Activated CD4-positive, alpha-beta T cell treated with anti-CD3 and anti-CD28 coated beads for 24 hours (primary cell): ENCODE measurements around the gene PRSS50.
"Not testable (repeated sequence)": the region's sequence is repeated elsewhere in the genome, so short reads cannot be mapped to it uniquely, and the experiment has no call there.

Experiments
- DNase-seq, 2 donors: peaks; one replicate each; pipeline ENCODE4 v3.0.0-alpha.2; 2020; ENCODE audit warnings: low read depth in 2 of 2

The PRSS50 gene

DNA sequence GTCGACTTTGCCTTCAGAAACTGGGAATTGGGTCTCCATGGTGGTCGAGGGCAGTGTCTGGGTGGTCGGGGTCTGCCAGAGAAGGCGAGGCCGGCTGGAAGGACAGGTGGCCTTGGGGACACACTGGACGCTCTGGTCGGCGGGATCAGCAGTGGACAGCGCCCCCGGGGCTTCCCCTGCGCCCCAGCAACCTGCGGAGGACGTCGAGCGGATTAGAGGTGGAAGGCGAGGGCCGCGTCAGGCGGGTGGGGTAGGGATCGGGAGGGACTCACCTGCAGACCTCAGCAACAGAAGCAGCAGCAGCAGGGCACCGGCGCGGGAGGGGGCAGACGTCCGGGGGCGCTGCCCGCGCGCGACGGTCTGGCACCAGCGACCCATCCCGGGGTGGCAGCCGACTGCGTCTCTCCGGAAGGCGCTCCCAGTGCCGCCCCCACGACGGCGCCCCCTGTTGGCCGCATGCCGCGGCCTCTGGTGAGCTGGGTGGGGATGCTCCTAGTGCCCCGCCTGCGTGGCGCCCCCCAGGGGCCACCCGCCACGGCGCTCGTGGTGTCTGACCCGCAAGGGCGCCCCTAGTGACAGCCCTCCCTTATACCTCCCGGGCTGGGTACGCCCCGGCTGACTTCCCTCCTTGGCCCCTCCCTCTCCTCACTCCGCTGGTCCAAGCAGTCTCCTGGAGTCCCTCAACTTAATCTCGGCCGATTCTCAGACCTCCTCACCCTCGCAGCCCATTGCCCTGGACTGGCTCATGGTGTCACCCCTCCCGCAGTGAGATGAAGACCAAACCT lies at the start of gene PRSS50:
Gene PRSS50 (minus strand): TSS at position 423 of the 785 bp plus-strand sequence. CDS start 45 bp downstream, at position 378.
- no peak for DNase-seq

- DNase-seq: no peak
These were observed 46.5 kb upstream of the PRSS50 start for GRCh38 chr3:46764206-46764605.

DNA sequence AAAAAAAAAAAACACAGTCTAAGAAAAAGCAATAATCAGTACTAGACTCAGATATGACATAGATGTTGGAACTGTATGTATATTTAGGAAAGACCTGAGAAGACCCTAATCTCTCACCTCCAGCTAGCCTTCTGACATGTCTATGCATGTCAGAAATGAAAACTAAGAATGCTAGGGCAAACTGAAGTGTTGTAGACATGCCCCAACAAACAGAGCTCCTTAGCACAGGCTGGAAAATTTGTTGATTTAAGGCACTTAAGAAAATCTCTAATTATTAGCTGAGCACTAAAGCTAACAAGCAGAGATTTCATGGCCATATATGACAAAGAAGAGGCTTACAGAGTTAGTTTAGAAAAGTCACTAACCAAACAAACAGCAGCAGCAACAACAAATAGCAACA lies 45.5 kb upstream of the PRSS50 start:
- DNase-seq: no peak

- no peak for DNase-seq
These were observed 41.8 kb upstream of the PRSS50 start for GRCh38 chr3:46759239-46760167.

DNA sequence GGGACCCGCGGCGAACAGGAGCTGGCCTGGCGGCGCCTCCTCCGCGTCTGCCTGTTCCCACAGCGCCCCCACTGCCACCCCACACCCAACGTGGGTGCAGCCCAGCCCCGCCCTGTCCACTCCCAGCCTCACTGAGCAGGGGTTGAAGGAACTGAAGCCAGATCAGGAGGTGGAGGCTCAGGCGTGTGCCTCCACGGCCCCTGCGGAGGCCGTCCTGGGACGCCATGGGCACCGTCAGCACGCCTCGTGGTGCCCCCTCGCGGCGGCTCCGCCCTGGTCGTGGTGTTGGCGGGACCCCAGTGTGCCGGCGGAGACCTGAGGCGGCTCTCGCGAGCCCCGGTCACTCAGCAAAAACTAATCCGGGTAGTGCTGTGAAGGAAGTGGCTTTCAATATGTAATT lies 39.0 kb upstream of the PRSS50 start:
- no peak for DNase-seq

DNA sequence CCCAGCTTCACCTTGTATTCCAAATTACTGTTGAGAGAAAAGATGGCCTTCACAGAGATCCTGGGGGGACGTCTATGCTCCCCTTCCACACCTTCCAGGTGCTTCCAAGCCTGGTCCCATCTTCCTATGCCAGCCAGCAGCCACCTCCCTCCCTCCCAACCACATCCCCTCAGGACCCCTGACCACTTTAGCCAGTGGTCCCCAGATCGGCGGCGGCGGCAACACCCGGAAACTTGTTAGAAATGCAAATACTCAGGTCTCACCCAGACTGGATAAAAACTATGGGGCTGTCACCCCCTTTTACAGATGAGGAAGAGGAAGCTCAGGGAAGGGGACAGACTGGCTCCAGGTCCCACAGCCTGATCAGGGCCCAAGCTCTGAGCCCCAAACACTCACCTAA lies 38.0 kb upstream of the PRSS50 start:
- no peak for DNase-seq

- peak in 1 of 2 donors; percentile 2 for DNase-seq
These were observed 35.5 kb upstream of the PRSS50 start for GRCh38 chr3:46753127-46753526.

DNA sequence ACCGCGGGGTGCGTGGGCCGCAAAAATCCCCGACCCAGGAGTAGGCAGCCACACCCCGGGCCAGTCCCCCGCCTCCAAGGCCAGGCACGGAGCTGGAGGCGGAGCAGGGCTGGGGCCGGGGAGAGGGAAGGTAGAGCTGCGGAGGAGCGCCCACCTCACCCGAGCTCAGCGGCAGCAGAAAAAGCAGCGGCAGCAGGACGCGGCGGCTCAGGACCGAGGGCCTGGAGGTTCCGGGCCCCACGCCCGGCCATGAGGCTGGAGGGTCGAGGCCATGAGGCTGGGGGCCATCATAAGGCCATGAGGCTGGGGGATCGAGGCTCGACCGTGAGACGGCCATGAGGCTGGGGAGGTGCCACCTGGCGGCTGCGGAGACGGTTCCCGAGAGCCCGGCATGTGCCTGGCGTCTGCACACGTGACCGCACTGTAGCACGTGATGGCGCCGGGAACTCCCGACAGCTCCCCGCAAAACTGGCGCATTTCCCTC lies 32.9 kb upstream of the PRSS50 start:
- DNase-seq: no peak

DNA sequence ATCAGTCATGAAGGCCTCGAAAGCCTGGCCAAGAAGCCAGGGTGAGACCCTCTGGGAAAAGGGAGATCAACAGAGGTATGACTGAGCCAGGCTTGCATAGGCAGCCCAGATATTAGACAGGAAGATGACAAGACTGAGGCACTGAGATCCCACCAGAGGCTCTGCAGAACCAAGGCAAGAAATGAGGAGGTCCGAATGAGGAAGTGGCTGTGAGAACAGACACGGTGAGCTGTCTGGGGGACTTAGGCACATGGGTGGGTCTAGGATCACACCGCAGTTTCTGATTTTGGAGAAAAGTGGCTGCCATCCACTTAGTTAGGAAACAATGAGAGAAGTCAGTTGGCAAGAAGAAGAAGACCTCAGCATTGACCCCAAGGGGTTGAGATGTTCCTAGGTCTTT lies 31.5 kb upstream of the PRSS50 start:
- DNase-seq: no peak

DNA sequence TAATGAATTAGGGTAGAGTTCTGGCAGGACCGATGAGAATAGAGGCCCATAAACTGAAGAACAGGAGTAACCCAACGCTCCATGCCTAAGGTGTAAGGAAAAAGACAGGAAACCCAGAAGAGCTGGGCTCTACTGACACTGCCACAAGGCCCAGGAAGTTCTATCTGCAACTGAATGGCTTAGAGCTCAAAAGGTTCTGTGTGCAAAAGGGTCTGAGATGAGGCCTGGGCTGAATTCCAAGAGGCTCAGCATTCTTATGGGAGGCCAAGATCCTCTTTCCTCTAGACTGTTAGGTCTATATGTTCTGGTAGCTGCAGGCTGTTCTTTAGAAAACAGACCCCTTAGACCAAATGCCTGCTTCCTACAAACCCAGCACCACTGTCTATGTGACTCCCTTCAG lies 30.5 kb upstream of the PRSS50 start:
- no peak for DNase-seq

DNA sequence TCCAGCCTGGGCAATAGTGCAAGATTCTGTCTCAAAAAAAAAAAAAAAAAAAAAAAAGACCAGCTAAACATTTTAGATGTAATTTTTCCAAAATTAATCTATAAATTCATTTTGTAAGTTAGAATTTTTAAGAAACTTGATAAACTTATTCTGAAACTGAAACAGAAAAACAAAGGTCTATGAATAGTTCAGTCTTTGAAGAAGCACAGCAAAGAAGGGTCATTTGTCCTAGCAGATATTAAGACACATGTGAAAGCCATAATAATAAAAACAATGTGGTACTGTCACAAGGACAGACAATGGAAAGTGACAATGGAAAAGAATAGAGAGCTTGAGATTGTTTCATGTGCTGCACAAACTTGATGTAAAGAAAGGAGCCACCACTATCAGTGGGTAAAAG lies 29.0 kb upstream of the PRSS50 start:
- no peak for DNase-seq

DNA sequence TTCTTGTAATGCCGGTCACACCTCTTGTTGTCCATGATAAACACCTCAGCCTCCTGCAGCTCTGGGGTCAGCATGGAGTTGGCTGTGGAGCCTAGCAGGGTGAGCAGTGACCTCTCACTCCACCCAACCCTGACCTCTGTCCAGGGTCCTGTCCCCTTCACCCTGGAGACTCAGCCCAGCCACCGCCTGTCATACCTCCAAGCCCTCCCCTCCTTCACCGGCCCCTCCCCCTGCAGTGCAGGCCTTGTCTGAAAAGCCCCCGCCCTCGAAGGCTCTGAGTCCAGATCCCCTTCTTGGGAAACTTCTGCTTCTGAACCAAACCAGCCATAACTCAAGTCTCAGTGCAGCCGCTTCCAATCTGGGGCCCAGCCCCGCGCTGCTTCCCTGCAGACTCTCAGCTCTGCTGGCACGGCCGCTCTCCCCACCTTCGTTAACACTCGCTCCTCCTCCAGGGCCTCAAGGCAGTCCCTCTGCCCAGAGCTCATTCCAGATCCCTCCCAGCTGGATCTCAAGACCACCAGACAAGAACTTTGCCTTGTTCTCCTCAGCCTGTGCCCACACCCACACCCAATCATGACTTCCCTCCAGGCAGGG lies 25.4 kb upstream of the PRSS50 start:
- no peak for DNase-seq

GRCh38 chr3:46739565-46739964 lies 21.9 kb upstream of the PRSS50 start:
- DNase-seq: not testable (repeated sequence)

- no peak for DNase-seq
These were observed 19.7 kb upstream of the PRSS50 start for GRCh38 chr3:46737329-46737731.

DNA sequence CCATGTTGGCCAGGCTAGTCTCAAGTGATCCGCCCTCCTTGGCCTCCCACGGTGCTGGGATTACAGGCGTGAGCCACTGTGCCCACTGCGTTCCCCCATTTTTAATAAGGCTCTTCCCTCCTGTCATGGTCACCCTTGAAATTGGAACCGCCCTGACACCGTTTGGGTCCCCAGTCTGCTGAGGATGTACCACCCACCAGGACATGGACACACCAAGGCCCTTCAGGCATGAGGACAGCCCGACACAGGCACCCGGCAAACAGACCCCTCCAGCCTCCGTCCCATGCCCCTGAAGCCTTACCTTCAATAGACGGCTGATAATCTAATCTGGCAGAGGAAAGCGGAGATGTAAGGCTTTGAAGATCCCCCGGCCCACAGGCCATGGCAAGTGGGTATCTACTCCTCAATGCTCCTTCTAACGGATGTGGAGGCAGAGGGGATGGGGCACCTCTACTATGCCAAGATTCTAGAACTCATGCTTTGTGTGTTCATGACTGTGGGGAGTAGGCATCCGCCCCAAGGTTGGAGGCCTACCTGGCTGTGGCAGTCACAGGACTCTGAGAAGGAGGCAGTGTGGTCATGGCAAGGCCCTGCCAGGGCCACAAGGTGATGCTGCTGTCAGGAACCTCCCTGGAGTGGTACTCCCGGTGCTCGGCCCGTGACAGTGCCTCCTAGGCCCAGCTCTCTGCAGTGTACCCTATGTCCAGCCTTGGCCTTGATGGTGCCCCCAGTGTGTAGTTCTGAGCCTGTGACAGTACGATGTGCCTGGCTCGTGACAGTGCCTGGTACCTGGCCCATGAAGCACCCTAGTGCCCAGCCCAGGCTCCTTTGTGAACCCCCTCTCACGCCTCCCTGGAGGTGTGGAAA lies 18.6 kb upstream of the PRSS50 start:
- DNase-seq: no peak

DNA sequence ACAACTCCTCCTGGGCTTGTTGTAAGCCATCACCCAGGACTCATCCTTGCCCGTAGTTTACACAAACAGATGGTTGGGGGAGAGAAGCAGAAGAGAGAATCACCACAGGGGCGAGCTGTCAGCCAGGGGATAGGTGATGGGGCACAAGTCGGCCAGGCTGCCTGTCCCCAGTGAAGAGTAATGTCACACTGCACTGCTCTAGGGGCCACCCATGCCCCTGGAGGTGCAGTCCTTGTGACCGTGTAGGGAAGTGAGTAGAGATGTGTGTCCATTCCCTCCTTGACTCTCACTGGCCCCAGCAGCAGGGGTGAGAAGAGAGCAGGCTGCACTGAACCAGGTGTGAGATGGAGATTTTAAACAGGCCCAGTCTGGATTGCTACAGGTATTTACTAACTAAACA lies 17.1 kb upstream of the PRSS50 start:
- no peak for DNase-seq

- no peak for DNase-seq
These were observed 15.5 kb upstream of the PRSS50 start for GRCh38 chr3:46733026-46733800.

- DNase-seq: no peak
These were observed 14.1 kb upstream of the PRSS50 start for GRCh38 chr3:46731795-46732194.

GRCh38 chr3:46730819-46731218 lies 13.2 kb upstream of the PRSS50 start:
- no peak for DNase-seq

DNA sequence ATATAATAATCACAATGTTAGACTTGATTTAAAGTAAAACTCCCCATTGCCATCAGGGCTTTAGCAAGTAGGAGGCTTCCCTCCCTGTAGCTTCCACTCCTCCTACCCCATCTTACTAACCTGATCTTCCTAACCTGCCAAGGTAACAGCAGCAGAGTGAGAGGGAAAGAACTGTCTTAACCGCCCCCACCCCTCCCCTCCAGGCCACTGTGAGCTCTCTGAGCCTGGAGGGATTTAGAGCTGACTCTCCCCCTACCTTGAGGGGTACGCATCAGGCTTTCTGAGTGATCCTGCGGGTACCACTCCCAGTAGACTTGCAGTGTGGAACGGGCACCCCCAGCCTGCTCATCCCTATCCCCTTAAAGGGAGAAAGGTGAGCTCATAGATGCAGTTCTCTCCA lies 11.4 kb upstream of the PRSS50 start:
- no peak for DNase-seq
